Hepatocyte (in vitro differentiated cells): ENCODE measurements around the gene KXD1. TPM values are rescaled to one million over a fixed set of nuclear protein-coding genes. Genes with fewer than 3 reads are reported as not detected.
A peak's percentile ranks its signal among the peaks of the same experiment; 100 is the strongest.

ENCODE experiments used
- DNase-seq: peaks from one replicate; pipeline ENCODE4 v3.0.0-alpha.2; 2016; ENCODE audit warnings: low spot score
- H2AFZ ChIP-seq: fragments of 200-600 bp; sonication (generic); 2 replicates; pipeline ENCODE4 v1.6.0; 2016; ENCODE audit warnings: antibody characterized with exemption, mild to moderate bottlenecking
- H3K27ac ChIP-seq: fragments of 200-600 bp; sonication (generic); 2 replicates; pipeline ENCODE4 v1.5.1; 2016; ENCODE audit warnings: mild to moderate bottlenecking
- H3K27me3 ChIP-seq: fragments of 200-600 bp; sonication (generic); 2 replicates; pipeline ENCODE4 v1.6.1; 2016
- H3K36me3 ChIP-seq: fragments of 200-600 bp; sonication (generic); replicated peaks from 2 replicates; pipeline ENCODE4 v1.5.1; 2016; ENCODE audit warnings: low read depth; ENCODE audit not compliant: insufficient read depth
- H3K4me1 ChIP-seq: fragments of 200-600 bp; sonication (generic); 2 replicates; pipeline ENCODE4 v1.5.1; 2016; ENCODE audit warnings: mild to moderate bottlenecking, moderate library complexity; ENCODE audit not compliant: insufficient read depth
- H3K4me2 ChIP-seq: fragments of 200-600 bp; sonication (generic); 2 replicates; pipeline ENCODE4 v1.6.0; 2016
- H3K4me3 ChIP-seq: fragments of 200-600 bp; sonication (generic); 2 replicates; pipeline ENCODE4 v1.5.1; 2016; ENCODE audit warnings: mild to moderate bottlenecking
- H3K79me2 ChIP-seq: fragments of 200-600 bp; sonication (generic); 2 replicates; pipeline ENCODE4 v1.6.0; 2017; ENCODE audit warnings: mild to moderate bottlenecking
- H3K9me2 ChIP-seq: fragments of 200-600 bp; sonication (generic); replicated peaks from 2 replicates; pipeline ENCODE4 v1.6.0; 2017; ENCODE audit warnings: mild to moderate bottlenecking; ENCODE audit not compliant: insufficient read depth
- H3K9me3 ChIP-seq: fragments of 200-600 bp; sonication (generic); 2 replicates; pipeline ENCODE4 v1.5.1; 2016; ENCODE audit warnings: low read depth, mild to moderate bottlenecking
- H4K20me1 ChIP-seq: fragments of 200-600 bp; sonication (generic); 2 replicates; pipeline ENCODE4 v1.6.0; 2016; ENCODE audit warnings: mild to moderate bottlenecking; ENCODE audit not compliant: insufficient read depth, poor library complexity, severe bottlenecking
- CTCF ChIP-seq: fragments of 200-600 bp; sonication (generic); IDR thresholded peaks from 2 replicates; pipeline ENCODE4 v1.5.1; 2016; ENCODE audit warnings: antibody characterized with exemption, mild to moderate bottlenecking; ENCODE audit not compliant: poor library complexity
- EZH2 ChIP-seq: fragments of 200-600 bp; sonication (generic); IDR thresholded peaks from 2 replicates; pipeline ENCODE4 v1.6.1; 2016; ENCODE audit warnings: antibody characterized with exemption, mild to moderate bottlenecking, borderline replicate concordance
- EZH2phosphoT487 ChIP-seq: fragments of 200-600 bp; sonication (generic); IDR thresholded peaks from one replicate; pipeline ENCODE4 v1.6.1; 2018; ENCODE audit warnings: antibody characterized with exemption, mild to moderate bottlenecking, low read depth, moderate library complexity; ENCODE audit not compliant: unreplicated experiment, severe bottlenecking
- WGBS: methylation state at CpG from one replicate; pipeline ENCODE4 v1.1.6; 2016; ENCODE audit warnings: low lambda C conversion rate; ENCODE audit errors: missing lambda C conversion rate; 5-methylcytosine and 5-hydroxymethylcytosine counted together
- polyA plus RNA-seq: library from polyadenylated mRNA; unstranded; fragments of >200 nt; fragmentation: Nextera tagmentation; extraction: Ambion mirVana; gene quantifications from 2 replicates; pipeline ENCODE4 v1.2.1, GENCODE V29; 2016
- total RNA-seq: library from RNA; depleted of rRNA; stranded (reverse); fragments of >200 nt; gene quantifications from 2 replicates; pipeline ENCODE4 v1.2.3, GENCODE V29; 2014

KXD1 gene
- total and polyA plus RNA-seq, 2 experiments from 2014 or later, result 76.3 to 89.2 TPM

- Histone ChIP-seq H3K27me3 (no peaks in the 10 kb centered on the region), H3K4me1 (no peaks in the 10 kb centered on the region), H3K4me3 (no peak overlapping the region), H3K36me3 (no peaks in the 10 kb centered on the region), H2AFZ (no peak overlapping the region), H3K9me2 (no peaks in the 10 kb centered on the region), H4K20me1 (no peaks in the 10 kb centered on the region), H3K4me2 (no peak overlapping the region), H3K9me3 (no peaks in the 10 kb centered on the region), H3K27ac (no peak overlapping the region), H3K79me2 (no peaks in the 10 kb centered on the region)
- TF ChIP-seq EZH2 (no peak), EZH2phosphoT487 (no peak), CTCF (no peak)
- WGBS, result 79% methylated on average over 7 of the region's 7 CpGs
- no peak for DNase-seq
Measured at GRCh38 chr19:18580311-18580710, 22.6 kb downstream of the KXD1 start.

- no peak for TF ChIP-seq EZH2phosphoT487
- no peak for TF ChIP-seq EZH2
- TF ChIP-seq CTCF, result no peak
- Histone ChIP-seq H3K9me3 (no peaks in the 10 kb centered on the region), H3K9me2 (no peaks in the 10 kb centered on the region), H2AFZ (no peak overlapping the region), H3K79me2 (peaks cover 4% of the 10 kb centered on the region), H3K4me2 (no peak overlapping the region), H3K27me3 (no peaks in the 10 kb centered on the region), H3K4me1 (peaks cover 13% of the 10 kb centered on the region), H3K27ac (no peak overlapping the region), H3K4me3 (no peak overlapping the region), H3K36me3 (no peaks in the 10 kb centered on the region), H4K20me1 (no peaks in the 10 kb centered on the region)
- WGBS, result 63% methylated on average over 2 of the region's 2 CpGs
- DNase-seq, result no peak
Measured at GRCh38 chr19:18586306-18586705, 28.6 kb downstream of the KXD1 start.

GRCh38 chr19:18587561-18587960 lies 29.9 kb downstream of the KXD1 start:
- Histone ChIP-seq H3K4me1 (peaks cover 13% of the 10 kb centered on the region), H4K20me1 (no peaks in the 10 kb centered on the region), H3K4me2 (no peak overlapping the region), H3K79me2 (peaks cover 4% of the 10 kb centered on the region), H3K27ac (peak overlapping the region; percentile 81), H3K36me3 (no peaks in the 10 kb centered on the region), H2AFZ (no peak overlapping the region), H3K9me2 (no peaks in the 10 kb centered on the region), H3K27me3 (no peaks in the 10 kb centered on the region), H3K4me3 (no peak overlapping the region), H3K9me3 (no peaks in the 10 kb centered on the region)
- TF ChIP-seq CTCF, result no peak
- no peak for TF ChIP-seq EZH2
- TF ChIP-seq EZH2phosphoT487, result no peak
- 94% methylated on average over 10 of the region's 12 CpGs for WGBS
- no peak for DNase-seq
